GM19025 (cell line): ENCODE data around the gene GRK1.

Source experiments
- ATAC-seq: cut with Tn5 transposase; IDR thresholded peaks from one replicate; pipeline ENCODE4 v1.9.1; 2021; ENCODE audit warnings: mild to moderate bottlenecking, low read depth, moderate library complexity; ENCODE audit not compliant: unreplicated experiment

The GRK1 gene

GRCh38 chr13:113769106-113769505 lies 102.1 kb downstream of the GRK1 start:
- ATAC-seq: no peak

GRCh38 chr13:113769881-113770280 lies 102.9 kb downstream of the GRK1 start:
- ATAC-seq: no peak

DNA sequence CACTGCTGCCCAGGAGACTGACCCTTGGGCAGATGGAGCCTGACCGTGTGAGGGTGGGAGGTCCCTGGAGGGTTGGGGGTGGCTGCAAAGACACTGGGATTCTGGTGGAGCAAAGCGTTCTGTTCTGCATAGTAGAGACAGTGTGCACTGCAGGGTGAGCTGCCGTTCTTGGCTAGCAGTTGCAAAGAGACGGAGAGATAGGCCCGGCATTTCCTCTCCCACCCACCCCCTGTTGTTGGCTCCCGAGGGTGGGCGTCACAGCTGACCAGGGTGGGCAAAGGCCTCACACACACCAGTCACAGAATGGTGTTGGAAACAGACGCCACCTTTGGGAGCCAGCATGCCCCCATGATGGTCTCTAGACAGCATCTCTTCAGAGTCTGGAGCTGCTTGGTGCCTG lies 103.4 kb downstream of the GRK1 start:
- ATAC-seq: no peak

- no peak for ATAC-seq
These were observed 103.9 kb downstream of the GRK1 start for GRCh38 chr13:113770937-113771336.

- no peak for ATAC-seq
These were observed 104.8 kb downstream of the GRK1 start for GRCh38 chr13:113771709-113772331.

DNA sequence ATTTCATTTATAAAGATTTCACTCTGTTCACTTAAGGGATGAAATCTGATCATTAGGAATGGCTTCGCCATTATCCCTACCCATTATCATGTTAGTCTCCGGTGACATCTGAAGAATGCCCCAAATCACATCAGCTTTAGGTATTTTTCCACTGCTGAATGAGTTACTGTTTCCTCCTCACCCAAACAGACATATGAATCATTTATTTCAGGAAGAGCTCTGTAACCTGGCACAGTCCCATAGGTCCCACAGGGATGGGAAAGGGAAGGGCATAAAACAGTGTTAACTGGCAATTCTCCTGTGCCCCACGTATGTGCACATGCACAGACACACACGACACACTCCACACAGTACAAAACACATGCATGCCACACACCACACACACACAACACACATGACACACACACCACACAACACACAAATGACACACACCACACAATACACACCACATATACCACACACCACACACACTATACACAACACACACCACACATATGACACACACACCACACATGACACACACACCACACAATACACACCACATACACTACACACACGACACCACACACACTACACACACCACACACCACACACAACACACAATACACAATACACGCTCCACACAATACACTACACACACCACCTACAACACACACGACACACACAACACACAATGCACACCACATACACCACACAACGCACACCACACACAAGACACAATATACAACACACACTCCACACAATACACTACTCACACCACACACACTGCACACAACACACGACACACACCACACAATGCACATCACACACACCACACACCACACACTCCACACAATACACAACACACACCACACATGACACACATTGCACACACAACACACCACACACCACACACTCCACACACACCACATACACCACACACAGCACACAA lies 107.4 kb downstream of the GRK1 start:
- ATAC-seq: no peak

DNA sequence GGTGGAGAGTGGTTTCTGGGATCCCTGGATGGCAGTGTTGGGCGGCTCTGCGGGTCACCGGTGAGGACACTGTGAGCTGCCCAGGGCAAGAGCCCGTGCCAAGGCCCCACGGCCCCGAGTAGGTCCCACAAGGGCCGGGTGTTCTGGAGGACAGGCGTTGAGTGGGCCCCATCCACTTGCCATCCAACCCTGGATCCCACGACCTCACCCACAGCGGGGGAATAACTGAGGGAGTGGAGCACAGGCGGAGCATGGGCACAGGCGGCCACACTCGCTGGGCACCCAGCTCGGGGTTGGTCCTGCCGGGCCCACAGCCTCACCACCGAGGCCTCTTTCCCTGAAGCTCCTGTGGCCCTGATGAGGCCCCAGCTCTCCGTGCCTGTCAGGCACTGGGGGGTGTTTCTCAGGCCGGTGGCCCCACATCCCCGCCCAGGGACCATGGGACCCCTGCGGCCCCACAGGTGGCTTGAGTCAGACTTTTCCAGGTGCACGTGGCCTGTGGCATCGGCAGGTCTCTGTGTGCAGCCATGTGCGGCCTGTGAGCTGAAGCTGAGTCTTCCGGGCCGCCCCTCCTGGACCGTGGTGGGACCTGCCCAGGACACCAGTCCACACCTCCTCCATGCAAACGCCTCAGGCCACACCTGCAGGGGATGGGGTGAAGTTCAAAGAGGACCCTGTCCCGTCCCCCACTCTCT lies 108.6 kb downstream of the GRK1 start:
- no peak for ATAC-seq

GRCh38 chr13:113776231-113777125 lies 109.5 kb downstream of the GRK1 start:
- ATAC-seq: no peak

DNA sequence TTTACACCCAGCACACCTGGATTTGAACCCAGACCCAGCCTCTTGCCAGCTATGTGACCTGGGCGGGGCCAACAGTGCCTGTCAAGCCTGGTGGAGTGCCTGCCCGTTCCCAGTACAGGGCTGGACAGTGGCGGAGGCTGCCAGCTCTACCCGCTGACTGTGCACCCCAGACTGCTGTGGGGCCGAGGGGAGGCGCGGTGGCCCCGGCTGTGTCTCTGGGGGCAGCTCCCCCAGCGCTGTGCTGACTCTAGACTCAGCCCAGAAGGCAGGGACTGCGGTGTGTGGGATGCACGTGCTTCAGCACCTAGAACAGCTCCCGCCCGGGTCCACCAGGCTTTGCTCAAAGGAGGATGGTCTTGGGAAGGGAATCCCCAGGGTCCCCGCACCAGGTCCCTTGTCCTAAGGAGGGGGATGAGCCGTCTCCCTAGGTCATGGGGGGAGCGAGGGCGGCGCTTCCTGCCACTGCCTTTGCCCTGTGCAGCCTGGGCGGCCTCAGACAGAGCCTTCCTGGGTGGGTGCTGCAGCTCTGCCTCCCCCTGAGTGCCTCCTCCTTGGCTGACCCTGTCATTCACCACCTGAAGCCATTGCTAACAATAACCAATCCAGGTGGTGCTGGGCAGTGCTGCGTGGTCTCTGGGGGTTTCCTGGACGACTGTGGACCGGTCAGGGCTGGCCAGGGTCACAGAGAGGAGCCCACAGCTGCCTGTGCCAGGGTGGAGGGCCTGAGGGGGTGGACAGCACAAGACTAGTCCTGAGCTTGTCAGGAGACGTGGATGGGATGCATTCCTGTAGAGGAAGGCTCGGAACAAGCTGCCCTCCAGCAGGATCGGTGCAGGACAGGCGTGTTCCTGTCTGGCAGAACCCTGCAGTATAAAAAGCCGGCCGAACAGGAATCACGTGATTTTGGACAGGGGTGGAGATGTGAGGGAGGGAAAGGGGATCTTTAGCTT lies 110.6 kb downstream of the GRK1 start:
- ATAC-seq: no peak

- no peak for ATAC-seq
These were observed 114.6 kb downstream of the GRK1 start for GRCh38 chr13:113781571-113781970.

DNA sequence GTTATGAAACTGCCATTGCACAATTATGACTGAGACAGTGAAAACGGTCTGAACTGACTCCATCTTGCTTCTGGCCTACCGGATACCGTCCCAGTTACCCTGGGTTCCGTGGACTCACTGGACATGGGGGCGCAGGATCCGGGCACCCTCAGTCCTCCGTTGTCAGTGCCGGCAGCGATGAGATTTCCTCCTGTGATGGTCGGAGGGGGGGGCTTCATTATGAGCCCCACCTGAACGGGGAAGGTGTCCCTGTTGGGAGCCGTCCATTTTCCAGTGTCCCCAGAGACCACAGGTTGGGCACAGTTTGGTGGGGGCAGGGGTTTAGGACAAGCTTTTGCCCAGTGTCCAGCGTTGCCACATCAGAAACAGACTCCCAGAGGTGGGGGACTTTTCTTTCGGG lies 115.5 kb downstream of the GRK1 start:
- no peak for ATAC-seq

GRCh38 chr13:113783200-113783881 lies 116.3 kb downstream of the GRK1 start:
- no peak for ATAC-seq

DNA sequence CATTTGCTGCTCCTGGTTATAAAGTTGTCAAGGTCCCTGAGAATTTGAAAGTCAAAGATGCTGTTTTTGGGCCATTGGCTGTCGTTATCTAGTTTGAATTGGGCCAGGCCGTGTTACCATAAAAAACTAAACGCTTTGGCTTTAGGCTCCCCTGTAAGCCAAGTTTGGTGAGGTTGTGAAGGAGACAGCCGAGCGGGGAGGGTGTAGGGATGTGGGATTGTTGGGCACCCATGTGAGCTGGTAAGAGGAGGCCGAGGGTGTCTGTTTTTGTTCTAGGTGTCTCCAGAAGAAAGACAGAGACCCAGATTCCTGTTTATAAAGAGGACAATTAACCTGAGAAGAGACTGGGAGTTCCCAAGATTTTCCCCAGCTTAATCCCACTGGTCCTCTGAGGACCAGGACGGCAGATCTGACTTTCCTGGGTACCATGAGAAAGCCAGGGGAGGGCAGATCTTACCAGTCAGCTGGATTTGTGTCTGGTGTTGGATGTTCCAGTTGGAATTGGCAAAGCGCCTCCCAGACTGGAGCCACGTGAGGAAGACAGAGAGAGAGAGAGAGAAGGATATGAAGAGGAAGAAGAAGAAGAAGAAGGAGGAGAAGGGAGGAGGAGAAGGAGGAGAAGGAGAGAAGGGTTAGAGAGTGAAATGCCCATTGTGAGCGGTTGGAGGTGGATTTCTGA lies 117.1 kb downstream of the GRK1 start:
- ATAC-seq: no peak

DNA sequence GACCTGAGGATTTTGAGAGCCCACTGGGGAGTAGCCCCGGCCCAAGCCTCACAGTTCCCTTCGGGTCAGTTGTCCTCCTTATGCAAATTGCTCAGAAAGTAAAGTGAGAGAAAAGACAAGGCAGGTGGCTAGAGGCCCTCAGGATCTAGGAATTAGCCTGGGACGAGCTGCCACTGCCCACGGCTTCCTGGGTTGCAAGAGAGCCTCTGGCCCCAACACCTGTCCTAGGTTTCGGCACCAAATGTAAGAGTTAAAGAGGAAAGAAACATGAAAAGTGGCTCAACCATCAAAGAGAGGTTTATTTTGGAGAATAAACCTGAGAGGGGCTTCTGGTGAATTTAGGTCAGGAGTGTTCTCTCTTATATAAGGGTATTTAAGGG lies 117.6 kb downstream of the GRK1 start:
- no peak for ATAC-seq

DNA sequence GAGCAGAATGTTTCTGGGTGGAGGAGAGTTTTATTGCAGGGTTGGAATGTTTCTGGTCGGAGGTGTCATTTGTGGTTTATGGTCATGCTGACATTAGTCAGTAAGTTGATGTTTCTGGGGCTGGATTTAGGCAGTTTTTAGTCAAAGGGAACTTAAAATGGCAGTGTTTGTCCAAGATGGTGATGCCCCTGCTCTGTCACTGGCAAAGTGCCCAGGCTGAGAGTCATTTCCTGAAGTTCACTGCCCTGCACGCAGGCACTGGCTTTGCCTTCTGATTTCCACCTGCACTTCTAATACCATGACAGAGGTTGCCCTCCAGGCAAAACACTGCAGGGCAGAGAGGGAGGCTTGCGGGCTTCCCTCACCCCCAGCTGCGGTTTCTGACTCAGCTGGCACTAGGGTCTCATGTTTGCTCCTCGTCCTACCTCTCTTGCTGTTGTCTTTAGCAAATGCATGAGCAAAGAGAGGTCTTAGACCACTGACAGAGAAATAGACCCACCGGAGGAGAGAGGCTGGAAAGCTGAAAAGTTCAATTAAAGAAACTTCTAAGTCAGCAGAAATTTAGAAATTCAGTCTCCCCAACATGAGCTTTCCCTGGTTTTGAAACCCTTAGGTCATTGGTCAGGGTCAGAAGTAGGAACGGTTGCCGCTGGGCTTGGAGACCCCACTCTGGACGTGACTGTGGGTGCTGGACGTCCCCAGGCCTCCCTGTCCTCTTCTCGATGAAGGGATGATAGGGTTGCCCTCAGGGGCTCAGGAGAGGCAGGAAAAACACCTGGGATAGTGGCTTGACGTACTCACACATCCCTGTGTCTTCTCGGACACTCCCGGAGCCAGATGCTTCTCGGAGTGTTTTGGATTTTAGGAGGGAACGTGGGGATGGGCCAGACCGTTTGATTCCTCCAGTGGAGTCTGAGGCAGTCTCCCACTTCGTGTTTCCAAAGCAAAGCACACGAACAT lies 118.3 kb downstream of the GRK1 start:
- no peak for ATAC-seq

GRCh38 chr13:113786262-113786841 lies 119.3 kb downstream of the GRK1 start:
- no peak for ATAC-seq
